PC-3 (cell line): ENCODE results near the gene IQGAP1.

Source experiments
- CTCF ChIP-seq: fragments of 300-600 bp; sonication (generic); conservative IDR thresholded peaks from 2 replicates; pipeline ENCODE4 v1.5.1; 2017; ENCODE audit warnings: antibody characterized with exemption, low read depth, mild to moderate bottlenecking, low read length
- EZH2 ChIP-seq: fragments of 300-600 bp; sonication (generic); IDR thresholded peaks from one replicate; pipeline ENCODE4 v1.6.1; 2017; ENCODE audit warnings: antibody characterized with exemption, mild to moderate bottlenecking, low read length; ENCODE audit not compliant: unreplicated experiment

GRCh38 chr15:90458061-90458460 lies 70.0 kb downstream of the IQGAP1 start:
- no peak for TF ChIP-seq CTCF
- no peak for TF ChIP-seq EZH2
